Activated naive CD8-positive, alpha-beta T cell treated with anti-CD3 and anti-CD28 coated beads for 36 hours (primary cell): Measurements from ENCODE around the gene KIF20A. TPM values are rescaled to one million over a fixed set of nuclear protein-coding genes. Genes with fewer than 3 reads are reported as not detected.
"Not testable (repeated sequence)": the region's sequence is repeated elsewhere in the genome, so short reads cannot be mapped to it uniquely, and the experiment has no call there.

Experiments used
- DNase-seq: peaks from one replicate; pipeline ENCODE4 v3.0.0; 2021
- H3K27ac Mint-ChIP-seq: one replicate; pipeline ENCODE4 v1.8.0; 2022; ENCODE audit warnings: mild to moderate bottlenecking, moderate library complexity, mixed read lengths
- H3K27me3 Mint-ChIP-seq: one replicate; pipeline ENCODE4 v1.8.0; 2022; ENCODE audit warnings: mild to moderate bottlenecking, mixed read lengths
- H3K36me3 Mint-ChIP-seq: one replicate; pipeline ENCODE4 v1.8.0; 2021; ENCODE audit warnings: mild to moderate bottlenecking, mixed read lengths
- H3K4me1 Mint-ChIP-seq: one replicate; pipeline ENCODE4 v1.8.0; 2021; ENCODE audit warnings: mixed read lengths
- H3K4me3 Mint-ChIP-seq: one replicate; pipeline ENCODE4 v1.8.0; 2022; ENCODE audit warnings: mild to moderate bottlenecking, moderate library complexity, mixed read lengths
- H3K9me3 Mint-ChIP-seq: one replicate; pipeline ENCODE4 v1.8.0; 2022; ENCODE audit warnings: mixed read lengths
- total RNA-seq, 2 experiments: library from RNA; stranded (reverse); gene quantifications; one replicate each; pipeline ENCODE4 v1.2.3, GENCODE V29; 2021

Gene KIF20A
- total RNA-seq, 2 experiments from 2014 or later: 57.2 to 59.1 TPM

- H3K9me3 Mint-ChIP-seq: no peaks in the 10 kb centered on the region
- peaks cover 15% of the 10 kb centered on the region for H3K4me1 Mint-ChIP-seq
- H3K4me3 Mint-ChIP-seq: no peak overlapping the region
- no peak overlapping the region for H3K27ac Mint-ChIP-seq
- H3K27me3 Mint-ChIP-seq: no peaks in the 10 kb centered on the region
- no peak for DNase-seq
- H3K36me3 Mint-ChIP-seq: peaks cover 42% of the 10 kb centered on the region
These were observed 9.8 kb upstream of the KIF20A start for GRCh38 chr5:138169124-138169523.

GRCh38 chr5:138170299-138170698 lies 8.6 kb upstream of the KIF20A start:
- Mint-ChIP-seq H3K9me3 (no peaks in the 10 kb centered on the region), H3K27ac (no peak overlapping the region), H3K4me3 (no peak overlapping the region), H3K4me1 (peaks cover 15% of the 10 kb centered on the region), H3K36me3 (peaks cover 40% of the 10 kb centered on the region), H3K27me3 (no peaks in the 10 kb centered on the region)
- no peak for DNase-seq

GRCh38 chr5:138177941-138178515 lies 884 bp upstream of the KIF20A start:
- DNase-seq: no peak
- no peaks in the 10 kb centered on the region for H3K9me3 Mint-ChIP-seq
- no peak overlapping the region for H3K4me3 Mint-ChIP-seq
- peaks cover 22% of the 10 kb centered on the region for H3K36me3 Mint-ChIP-seq
- H3K27me3 Mint-ChIP-seq: no peaks in the 10 kb centered on the region
- no peak overlapping the region for H3K27ac Mint-ChIP-seq
- peaks cover 21% of the 10 kb centered on the region for H3K4me1 Mint-ChIP-seq

- Mint-ChIP-seq H3K27ac (no peak overlapping the region), H3K4me1 (peaks cover 16% of the 10 kb centered on the region), H3K27me3 (no peaks in the 10 kb centered on the region), H3K4me3 (no peak overlapping the region), H3K9me3 (no peaks in the 10 kb centered on the region), H3K36me3 (peaks cover 16% of the 10 kb centered on the region)
- peak; percentile 8 for DNase-seq
These were observed 455 bp downstream of the KIF20A start for GRCh38 chr5:138179277-138179857.

GRCh38 chr5:138180183-138180782 lies 1.4 kb downstream of the KIF20A start:
- no peak for DNase-seq
- Mint-ChIP-seq H3K9me3 (no peaks in the 10 kb centered on the region), H3K27ac (peak overlapping the region; percentile 45), H3K36me3 (peaks cover 12% of the 10 kb centered on the region), H3K4me3 (no peak overlapping the region), H3K27me3 (no peaks in the 10 kb centered on the region), H3K4me1 (peaks cover 16% of the 10 kb centered on the region)

- Mint-ChIP-seq H3K4me1 (peaks cover 16% of the 10 kb centered on the region), H3K9me3 (no peaks in the 10 kb centered on the region), H3K27me3 (no peaks in the 10 kb centered on the region), H3K27ac (no peak overlapping the region), H3K4me3 (no peak overlapping the region), H3K36me3 (peaks cover 12% of the 10 kb centered on the region)
- no peak for DNase-seq
These were observed 1.9 kb downstream of the KIF20A start for GRCh38 chr5:138180841-138181240.

GRCh38 chr5:138182808-138183207 lies 3.9 kb downstream of the KIF20A start:
- Mint-ChIP-seq H3K27ac (no peak overlapping the region), H3K4me3 (no peak overlapping the region), H3K27me3 (no peaks in the 10 kb centered on the region), H3K9me3 (no peaks in the 10 kb centered on the region), H3K36me3 (peaks cover 10% of the 10 kb centered on the region), H3K4me1 (peaks cover 5% of the 10 kb centered on the region)
- no peak for DNase-seq

- no peak overlapping the region for H3K27ac Mint-ChIP-seq
These were observed 7.1 kb downstream of the KIF20A start for GRCh38 chr5:138186002-138186447.

GRCh38 chr5:138188626-138189025 lies 9.7 kb downstream of the KIF20A start:
- no peak overlapping the region for H3K27ac Mint-ChIP-seq
- H3K9me3 Mint-ChIP-seq: no peaks in the 10 kb centered on the region
- no peak overlapping the region for H3K4me3 Mint-ChIP-seq
- no peak for DNase-seq
- H3K27me3 Mint-ChIP-seq: no peaks in the 10 kb centered on the region
- H3K36me3 Mint-ChIP-seq: peaks cover 2% of the 10 kb centered on the region
- H3K4me1 Mint-ChIP-seq: no peaks in the 10 kb centered on the region

More at GRCh38 chr5:138186002-138186447, 7.1 kb downstream of the KIF20A start:
- Mint-ChIP-seq H3K9me3 (no peaks in the 10 kb centered on the region), H3K27me3 (no peaks in the 10 kb centered on the region), H3K36me3 (peaks cover 6% of the 10 kb centered on the region), H3K4me1 (no peaks in the 10 kb centered on the region), H3K4me3 (no peak overlapping the region)
- DNase-seq: no peak

GRCh38 chr5:138192826-138193225 lies 13.9 kb downstream of the KIF20A start:
- H3K27me3 Mint-ChIP-seq: no peaks in the 10 kb centered on the region
- H3K4me3 Mint-ChIP-seq: no peak overlapping the region
- no peak overlapping the region for H3K27ac Mint-ChIP-seq
- peaks cover 9% of the 10 kb centered on the region for H3K36me3 Mint-ChIP-seq
- H3K4me1 Mint-ChIP-seq: no peaks in the 10 kb centered on the region
- no peak for DNase-seq
- H3K9me3 Mint-ChIP-seq: no peaks in the 10 kb centered on the region

GRCh38 chr5:138193859-138194258 lies 14.9 kb downstream of the KIF20A start:
- not testable (repeated sequence) for H3K4me3 Mint-ChIP-seq, H3K27ac Mint-ChIP-seq, H3K4me1 Mint-ChIP-seq, H3K27me3 Mint-ChIP-seq, H3K9me3 Mint-ChIP-seq, DNase-seq
- peaks cover 11% of the 10 kb centered on the region for H3K36me3 Mint-ChIP-seq

- Mint-ChIP-seq H3K9me3 (no peaks in the 10 kb centered on the region), H3K4me3 (no peak overlapping the region), H3K36me3 (peaks cover 15% of the 10 kb centered on the region), H3K4me1 (peaks cover 22% of the 10 kb centered on the region), H3K27ac (no peak overlapping the region), H3K27me3 (no peaks in the 10 kb centered on the region)
- DNase-seq: no peak
These were observed 32.1 kb downstream of the KIF20A start for GRCh38 chr5:138210985-138211384.

- Mint-ChIP-seq H3K4me1 (peaks cover 22% of the 10 kb centered on the region), H3K4me3 (peak overlapping the region; percentile 100), H3K27me3 (no peaks in the 10 kb centered on the region), H3K27ac (peak overlapping the region; percentile 95), H3K36me3 (peaks cover 15% of the 10 kb centered on the region), H3K9me3 (no peaks in the 10 kb centered on the region)
- no peak for DNase-seq
These were observed 33.9 kb downstream of the KIF20A start for GRCh38 chr5:138212828-138213160.

- H3K27me3 Mint-ChIP-seq: no peaks in the 10 kb centered on the region
- H3K4me1 Mint-ChIP-seq: peaks cover 18% of the 10 kb centered on the region
- peaks cover 12% of the 10 kb centered on the region for H3K36me3 Mint-ChIP-seq
- DNase-seq: peak; percentile 90
- peak within 1 kb of the TSS; percentile 95 for H3K27ac Mint-ChIP-seq
- peak within 1 kb of the TSS; percentile 100 for H3K4me3 Mint-ChIP-seq
- H3K9me3 Mint-ChIP-seq: no peaks in the 10 kb centered on the region
These were observed 34.5 kb downstream of the KIF20A start, which contains the start of gene CDC23 for GRCh38 chr5:138213161-138214029. TSS of gene CDC23 (minus strand) at chr5:138213323. CDS start at chr5:138213312, 11 bp downstream.

- no peaks in the 10 kb centered on the region for H3K9me3 Mint-ChIP-seq
- DNase-seq: no peak
- H3K36me3 Mint-ChIP-seq: peaks cover 6% of the 10 kb centered on the region
- peaks cover 11% of the 10 kb centered on the region for H3K4me1 Mint-ChIP-seq
- H3K4me3 Mint-ChIP-seq: no peak overlapping the region
- peaks cover 8% of the 10 kb centered on the region for H3K27me3 Mint-ChIP-seq
- H3K27ac Mint-ChIP-seq: no peak overlapping the region
These were observed 37.9 kb downstream of the KIF20A start for GRCh38 chr5:138216799-138217198.
